Measurements from ENCODE around the gene RAP1GAP2. TPM values are rescaled to one million over a fixed set of nuclear protein-coding genes. Genes with fewer than 3 reads are reported as not detected.

RAP1GAP2 gene
- polyA plus RNA-seq, 1 of the 3 experiments (the other 2 are of a cell fraction) = 22.0 TPM

DNA sequence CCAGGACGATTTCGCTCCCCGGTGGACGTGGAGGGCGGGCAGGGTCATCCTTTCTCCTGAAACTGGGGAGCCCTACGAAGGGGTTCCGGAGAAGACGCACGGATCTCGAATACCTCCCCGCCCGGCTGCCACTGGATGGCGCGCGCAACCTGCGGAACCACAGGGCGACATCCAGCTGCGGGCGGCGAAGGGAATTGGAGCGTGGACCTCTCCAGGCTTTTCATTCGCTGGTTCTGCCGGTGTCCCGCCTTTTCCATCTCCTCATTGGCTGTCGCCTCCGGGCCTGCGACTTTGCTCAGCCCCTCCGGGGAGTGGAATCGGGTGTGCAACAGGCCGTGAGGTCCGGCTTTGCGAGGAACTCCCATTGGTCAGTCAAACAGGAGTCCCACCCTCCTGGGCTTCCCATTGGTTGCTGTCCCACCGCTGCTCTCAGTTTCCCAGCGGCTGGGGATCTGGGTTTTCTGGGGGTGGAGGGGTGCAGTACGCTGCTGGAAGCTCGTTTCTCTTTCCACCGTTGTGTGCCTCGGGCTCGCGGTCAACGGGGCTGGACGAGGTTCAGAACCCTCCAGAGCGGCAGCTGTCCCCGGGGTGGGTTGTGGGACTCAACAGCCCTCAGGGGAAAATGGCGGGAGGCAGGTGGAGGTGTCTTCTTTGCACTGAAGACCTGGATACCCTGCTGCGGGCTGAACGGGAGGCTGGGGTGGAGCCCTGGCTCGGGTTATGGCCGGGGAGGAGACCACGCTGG is 252.7 kb downstream of the RAP1GAP2 start (continued):
- no peak for TF ChIP-seq USF1 (IDR thresholded peaks at IDR 0.05; ENCODE audit: borderline replicate concordance, low read depth)
- peak; percentile 17; the same call in 1 of the 2 replicates for TF ChIP-seq NRF1 (IDR thresholded peaks at IDR 0.05; ENCODE audit: low read depth, low read length)
- no peak for TF ChIP-seq EP300 (IDR thresholded peaks at IDR 0.05; ENCODE audit: borderline replicate concordance in 1 of 2, low read depth in 1 of 2, low read length in 1 of 2)
- TF ChIP-seq, protein P1, sequence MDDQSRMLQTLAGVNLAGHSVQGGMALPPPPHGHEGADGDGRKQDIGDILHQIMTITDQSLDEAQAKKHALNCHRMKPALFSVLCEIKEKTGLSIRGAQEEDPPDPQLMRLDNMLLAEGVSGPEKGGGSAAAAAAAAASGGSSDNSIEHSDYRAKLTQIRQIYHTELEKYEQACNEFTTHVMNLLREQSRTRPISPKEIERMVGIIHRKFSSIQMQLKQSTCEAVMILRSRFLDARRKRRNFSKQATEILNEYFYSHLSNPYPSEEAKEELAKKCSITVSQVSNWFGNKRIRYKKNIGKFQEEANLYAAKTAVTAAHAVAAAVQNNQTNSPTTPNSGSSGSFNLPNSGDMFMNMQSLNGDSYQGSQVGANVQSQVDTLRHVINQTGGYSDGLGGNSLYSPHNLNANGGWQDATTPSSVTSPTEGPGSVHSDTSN (IDR thresholded peaks at IDR 0.05) = no peak
- no peak for TF ChIP-seq FOXM1 (IDR thresholded peaks at IDR 0.05; ENCODE audit: low read depth)
- TF ChIP-seq RCOR1 (IDR thresholded peaks at IDR 0.05; ENCODE audit: low read length) = no peak
- TF ChIP-seq, protein P2, sequence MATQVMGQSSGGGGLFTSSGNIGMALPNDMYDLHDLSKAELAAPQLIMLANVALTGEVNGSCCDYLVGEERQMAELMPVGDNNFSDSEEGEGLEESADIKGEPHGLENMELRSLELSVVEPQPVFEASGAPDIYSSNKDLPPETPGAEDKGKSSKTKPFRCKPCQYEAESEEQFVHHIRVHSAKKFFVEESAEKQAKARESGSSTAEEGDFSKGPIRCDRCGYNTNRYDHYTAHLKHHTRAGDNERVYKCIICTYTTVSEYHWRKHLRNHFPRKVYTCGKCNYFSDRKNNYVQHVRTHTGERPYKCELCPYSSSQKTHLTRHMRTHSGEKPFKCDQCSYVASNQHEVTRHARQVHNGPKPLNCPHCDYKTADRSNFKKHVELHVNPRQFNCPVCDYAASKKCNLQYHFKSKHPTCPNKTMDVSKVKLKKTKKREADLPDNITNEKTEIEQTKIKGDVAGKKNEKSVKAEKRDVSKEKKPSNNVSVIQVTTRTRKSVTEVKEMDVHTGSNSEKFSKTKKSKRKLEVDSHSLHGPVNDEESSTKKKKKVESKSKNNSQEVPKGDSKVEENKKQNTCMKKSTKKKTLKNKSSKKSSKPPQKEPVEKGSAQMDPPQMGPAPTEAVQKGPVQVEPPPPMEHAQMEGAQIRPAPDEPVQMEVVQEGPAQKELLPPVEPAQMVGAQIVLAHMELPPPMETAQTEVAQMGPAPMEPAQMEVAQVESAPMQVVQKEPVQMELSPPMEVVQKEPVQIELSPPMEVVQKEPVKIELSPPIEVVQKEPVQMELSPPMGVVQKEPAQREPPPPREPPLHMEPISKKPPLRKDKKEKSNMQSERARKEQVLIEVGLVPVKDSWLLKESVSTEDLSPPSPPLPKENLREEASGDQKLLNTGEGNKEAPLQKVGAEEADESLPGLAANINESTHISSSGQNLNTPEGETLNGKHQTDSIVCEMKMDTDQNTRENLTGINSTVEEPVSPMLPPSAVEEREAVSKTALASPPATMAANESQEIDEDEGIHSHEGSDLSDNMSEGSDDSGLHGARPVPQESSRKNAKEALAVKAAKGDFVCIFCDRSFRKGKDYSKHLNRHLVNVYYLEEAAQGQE (IDR thresholded peaks at IDR 0.05; ENCODE audit: low read depth, low read length) = peak; percentile 31; the same call in 1 of the 2 replicates
- TF ChIP-seq, protein P3, sequence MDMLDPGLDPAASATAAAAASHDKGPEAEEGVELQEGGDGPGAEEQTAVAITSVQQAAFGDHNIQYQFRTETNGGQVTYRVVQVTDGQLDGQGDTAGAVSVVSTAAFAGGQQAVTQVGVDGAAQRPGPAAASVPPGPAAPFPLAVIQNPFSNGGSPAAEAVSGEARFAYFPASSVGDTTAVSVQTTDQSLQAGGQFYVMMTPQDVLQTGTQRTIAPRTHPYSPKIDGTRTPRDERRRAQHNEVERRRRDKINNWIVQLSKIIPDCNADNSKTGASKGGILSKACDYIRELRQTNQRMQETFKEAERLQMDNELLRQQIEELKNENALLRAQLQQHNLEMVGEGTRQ (IDR thresholded peaks at IDR 0.05; ENCODE audit: borderline replicate concordance, low read depth, low read length) = no peak
- TF ChIP-seq CHD2 (IDR thresholded peaks at IDR 0.05; ENCODE audit: low read length, partially characterized antibody) = peak; percentile 53
- 0 out of 2 replicates have a peak, but pooled peaks have one; percentile 18 for TF ChIP-seq ELF1 (IDR thresholded peaks at IDR 0.05)
- no peak for TF ChIP-seq GATA2 (CRISPR knock-in tag; IDR thresholded peaks at IDR 0.05)
- TF ChIP-seq POLR2AphosphoS5 (IDR thresholded peaks at IDR 0.05; ENCODE audit: low read depth, low read length) = peak; percentile 56
- TF ChIP-seq EZH2phosphoT487 (IDR thresholded peaks at IDR 0.05; ENCODE audit: borderline replicate concordance, low read depth) = no peak
- TF ChIP-seq RAD21 (IDR thresholded peaks at IDR 0.05; ENCODE audit: low read length) = peak; percentile 85
- TF ChIP-seq TCF12 (IDR thresholded peaks at IDR 0.05) = no peak
- TF ChIP-seq RXRA (IDR thresholded peaks at IDR 0.05; ENCODE audit: borderline replicate concordance, low read depth) = no peak

Data from SK-N-SH (cell line).